CD8-positive, alpha-beta memory T cell (primary cell): Measurements from ENCODE around the gene CBR3. TPM values are rescaled to one million over a fixed set of nuclear protein-coding genes. Genes with fewer than 3 reads are reported as not detected.

Experiments used
- CTCF ChIA-PET: fragments of 350-600 bp; sonication (Branson Sonifier 250); formaldehyde crosslinking; loops from one replicate; lab custom pipeline; 2021; ENCODE audit warnings: antibody characterized with exemption; lab: Charles Lee
- POLR2A ChIA-PET: fragments of 350-600 bp; sonication (Branson Sonifier 250); formaldehyde crosslinking; loops from one replicate; lab custom pipeline; 2021; ENCODE audit warnings: antibody characterized with exemption; lab: Charles Lee
- DNase-seq, 5 donors: peaks; one replicate each; pipeline versions ENCODE4 v3.0.0 to v3.0.0-alpha.2; 2020 to 2022; ENCODE audit warnings: mixed read lengths in 1 of 5
- H3K27ac ChIP-seq: one replicate; pipeline ENCODE4 v1.7.0; 2013; ENCODE audit warnings: low read depth, mild to moderate bottlenecking, low read length, moderate library complexity
- H3K27me3 ChIP-seq: 2 replicates; pipeline ENCODE4 v1.7.0; 2013; ENCODE audit warnings: low read length, mild to moderate bottlenecking; ENCODE audit not compliant: insufficient read depth, poor library complexity, severe bottlenecking
- H3K36me3 ChIP-seq: 2 replicates; pipeline ENCODE4 v1.7.0; 2013; ENCODE audit warnings: mild to moderate bottlenecking, low read length, moderate library complexity; ENCODE audit not compliant: insufficient read depth
- H3K4me1 ChIP-seq: 2 replicates; pipeline ENCODE4 v1.7.0; 2013; ENCODE audit warnings: mild to moderate bottlenecking, low read length, moderate library complexity; ENCODE audit not compliant: insufficient read depth
- H3K4me3 ChIP-seq: 2 replicates; pipeline ENCODE4 v1.7.0; 2013; ENCODE audit warnings: mild to moderate bottlenecking, low read length
- H3K9me3 ChIP-seq: 2 replicates; pipeline ENCODE4 v1.7.0; 2013; ENCODE audit warnings: mild to moderate bottlenecking, low read length
- H3K27ac Mint-ChIP-seq, 8 donors: one replicate each; pipeline ENCODE4 v1.8.0; 2020 to 2021; ENCODE audit warnings: mixed read lengths in 8 of 8, mild to moderate bottlenecking in 6 of 8, inconsistent platforms in 3 of 8, moderate library complexity in 3 of 8
- H3K27me3 Mint-ChIP-seq, 2 donors: one replicate each; pipeline ENCODE4 v1.8.0; 2020 to 2021; ENCODE audit warnings: mixed read lengths in 2 of 2, mild to moderate bottlenecking in 1 of 2, moderate library complexity in 1 of 2
- H3K36me3 Mint-ChIP-seq, 3 donors: one replicate each; pipeline ENCODE4 v1.8.0; 2020 to 2021; ENCODE audit warnings: mixed read lengths in 3 of 3, inconsistent platforms in 1 of 3, mild to moderate bottlenecking in 1 of 3
- H3K4me1 Mint-ChIP-seq, 3 donors: one replicate each; pipeline ENCODE4 v1.8.0; 2020 to 2021; ENCODE audit warnings: mixed read lengths in 3 of 3, inconsistent platforms in 1 of 3, mild to moderate bottlenecking in 1 of 3
- H3K4me3 Mint-ChIP-seq, 7 donors: one replicate each; pipeline ENCODE4 v1.8.0; 2020 to 2021; ENCODE audit warnings: mixed read lengths in 7 of 7, mild to moderate bottlenecking in 6 of 7, moderate library complexity in 4 of 7, inconsistent platforms in 2 of 7
- H3K9me3 Mint-ChIP-seq, 5 donors: one replicate each; pipeline ENCODE4 v1.8.0; 2020 to 2022; ENCODE audit warnings: mixed read lengths in 5 of 5, mild to moderate bottlenecking in 3 of 5, moderate library complexity in 2 of 5, inconsistent platforms in 1 of 5
- polyA plus RNA-seq: library from polyadenylated mRNA; unstranded; fragments of 300-500 nt; fragmentation: Illumina TruSeq; gene quantifications from one replicate; pipeline ENCODE4 v1.2.3, GENCODE V29; 2021
- total RNA-seq, 2 experiments: library from RNA; stranded (reverse); gene quantifications; one replicate each; pipeline ENCODE4 v1.2.3, GENCODE V29; 2021

CBR3 gene
- total RNA-seq (1 to 10 TPM; 7.6 to 7.9 TPM), polyA plus RNA-seq (2.3 TPM)

GRCh38 chr21:36134803-36135390 lies at the start of gene CBR3:
Gene CBR3 (plus strand): TSS chr21:36135079. CDS start chr21:36135193, 114 bp downstream.
- Histone ChIP-seq H3K4me3 (peak within 1 kb of the TSS; percentile 85), H3K36me3 (no peaks in the 10 kb centered on the region), H3K27me3 (peaks cover 3% of the 10 kb centered on the region), H3K9me3 (no peaks in the 10 kb centered on the region), H3K4me1 (peaks cover 13% of the 10 kb centered on the region), H3K27ac (peak within 1 kb of the TSS; percentile 12)
- Mint-ChIP-seq H3K9me3 (no peaks in the 10 kb centered on the region), H3K4me1 (peaks cover 19 to 24% (median 22%) of the 10 kb centered on the region in 3 donors), H3K4me3 (peak within 1 kb of the TSS; percentile 86 to 96 (median 92)), H3K27ac (peak within 1 kb of the TSS; percentile 47 to 95 (median 75)), H3K36me3 (peaks cover 0 to 11% (median 2%) of the 10 kb centered on the region in 3 donors), H3K27me3 (no peaks in the 10 kb centered on the region)
- POLR2A ChIA-PET: no interaction called here
- peak in 4 of 5 donors; percentile 13 to 58 (median 37) for DNase-seq
- CTCF ChIA-PET: no interaction called here

- POLR2A ChIA-PET: no interaction called here
- H3K27ac Mint-ChIP-seq: no peak overlapping the region
Observed at GRCh38 chr21:36087362-36088138, 47.3 kb upstream of the CBR3 start.

GRCh38 chr21:36089946-36090345 lies 44.9 kb upstream of the CBR3 start:
- DNase-seq: no peak
- Mint-ChIP-seq H3K27me3 (peaks cover 11 to 14% of the 10 kb centered on the region in 2 donors), H3K27ac (no peak overlapping the region), H3K4me3 (no peak overlapping the region), H3K36me3 (peaks cover 3 to 9% (median 7%) of the 10 kb centered on the region in 3 donors), H3K4me1 (peaks cover 1 to 9% (median 8%) of the 10 kb centered on the region in 3 donors), H3K9me3 (peaks cover 7 to 18% (median 16%) of the 10 kb centered on the region in 5 donors)
- Histone ChIP-seq H3K36me3 (no peaks in the 10 kb centered on the region), H3K4me1 (no peaks in the 10 kb centered on the region), H3K27me3 (no peaks in the 10 kb centered on the region), H3K27ac (no peak overlapping the region), H3K4me3 (no peak overlapping the region), H3K9me3 (peaks cover 16% of the 10 kb centered on the region)
- ChIA-PET POLR2A (no interaction called here), CTCF (no interaction called here)

More at GRCh38 chr21:36087362-36088138, 47.3 kb upstream of the CBR3 start:
- H3K9me3 Mint-ChIP-seq: peaks cover 0 to 4% (median 2%) of the 10 kb centered on the region in 5 donors
- H3K4me1 Mint-ChIP-seq: peaks cover 1 to 9% (median 8%) of the 10 kb centered on the region in 3 donors
- peaks cover under 1% of the 10 kb centered on the region in 2 donors for H3K27me3 Mint-ChIP-seq
- no peak for DNase-seq
- Histone ChIP-seq H3K4me3 (no peak overlapping the region), H3K4me1 (no peaks in the 10 kb centered on the region), H3K27me3 (no peaks in the 10 kb centered on the region), H3K9me3 (no peaks in the 10 kb centered on the region), H3K27ac (no peak overlapping the region), H3K36me3 (no peaks in the 10 kb centered on the region)
- CTCF ChIA-PET: interaction anchor here (1.5 kb wide), 1 partner anchor 9 kb away, joined by 4 read pairs; no protein-coding TSS in a partner anchor
- no peak overlapping the region for H3K4me3 Mint-ChIP-seq
- H3K36me3 Mint-ChIP-seq: no peaks in the 10 kb centered on the region

- no peak overlapping the region for H3K27ac Mint-ChIP-seq
- no peaks in the 10 kb centered on the region for H3K36me3 ChIP-seq
- H3K9me3 ChIP-seq: peaks cover 16% of the 10 kb centered on the region
- peaks cover 3 to 9% (median 7%) of the 10 kb centered on the region in 3 donors for H3K36me3 Mint-ChIP-seq
- CTCF ChIA-PET: no interaction called here
- no peaks in the 10 kb centered on the region for H3K27me3 ChIP-seq
- POLR2A ChIA-PET: no interaction called here
- H3K4me1 Mint-ChIP-seq: no peaks in the 10 kb centered on the region
- H3K4me1 ChIP-seq: no peaks in the 10 kb centered on the region
- no peak for DNase-seq
- no peak overlapping the region for H3K4me3 ChIP-seq
- H3K27me3 Mint-ChIP-seq: peaks cover 18 to 19% of the 10 kb centered on the region in 2 donors
- H3K27ac ChIP-seq: no peak overlapping the region
- peaks cover 7 to 19% (median 18%) of the 10 kb centered on the region in 5 donors for H3K9me3 Mint-ChIP-seq
- no peak overlapping the region for H3K4me3 Mint-ChIP-seq
Observed at GRCh38 chr21:36092681-36093080, 42.2 kb upstream of the CBR3 start.

GRCh38 chr21:36093512-36093911 lies 41.4 kb upstream of the CBR3 start:
- POLR2A ChIA-PET: no interaction called here
- Histone ChIP-seq H3K27ac (no peak overlapping the region), H3K4me1 (no peaks in the 10 kb centered on the region), H3K4me3 (no peak overlapping the region), H3K27me3 (no peaks in the 10 kb centered on the region), H3K36me3 (no peaks in the 10 kb centered on the region), H3K9me3 (peaks cover 16% of the 10 kb centered on the region)
- no peak for DNase-seq
- Mint-ChIP-seq H3K4me1 (no peaks in the 10 kb centered on the region), H3K27me3 (peaks cover 19 to 20% of the 10 kb centered on the region in 2 donors), H3K9me3 (peaks cover 7 to 19% (median 18%) of the 10 kb centered on the region in 5 donors), H3K4me3 (no peak overlapping the region), H3K36me3 (peaks cover 3 to 9% (median 7%) of the 10 kb centered on the region in 3 donors), H3K27ac (peak overlapping the region in 1 of 8 donors; percentile 54)
- CTCF ChIA-PET: no interaction called here

- ChIA-PET CTCF (interaction anchor here (0.7 to 1.7 kb wide), 2 partner anchors 9 to 16 kb away, joined by 3 to 4 read pairs; no protein-coding TSS in a partner anchor), POLR2A (interaction anchor here (0.6 kb wide), 1 partner anchor 44 kb away, joined by 7 read pairs; no protein-coding TSS in a partner anchor)
- no peaks in the 10 kb centered on the region for H3K4me1 Mint-ChIP-seq
- no peaks in the 10 kb centered on the region for H3K36me3 ChIP-seq
- H3K36me3 Mint-ChIP-seq: peaks cover 3 to 9% (median 7%) of the 10 kb centered on the region in 3 donors
- no peak overlapping the region for H3K27ac ChIP-seq
- DNase-seq: no peak
- H3K27me3 ChIP-seq: no peaks in the 10 kb centered on the region
- H3K27me3 Mint-ChIP-seq: peaks cover 20 to 26% of the 10 kb centered on the region in 2 donors
- H3K9me3 Mint-ChIP-seq: peaks cover 7 to 19% (median 16%) of the 10 kb centered on the region in 5 donors
- no peak overlapping the region for H3K4me3 Mint-ChIP-seq
- peaks cover 16% of the 10 kb centered on the region for H3K9me3 ChIP-seq
- H3K4me1 ChIP-seq: no peaks in the 10 kb centered on the region
- no peak overlapping the region for H3K4me3 ChIP-seq
- H3K27ac Mint-ChIP-seq: no peak overlapping the region
Observed at GRCh38 chr21:36096398-36097290, 38.2 kb upstream of the CBR3 start.

GRCh38 chr21:36097427-36098181 lies 37.3 kb upstream of the CBR3 start:
- no peak overlapping the region for H3K4me3 Mint-ChIP-seq
- no peak overlapping the region for H3K27ac ChIP-seq
- H3K9me3 Mint-ChIP-seq: peaks cover 7 to 16% (median 16%) of the 10 kb centered on the region in 5 donors
- peaks cover 22 to 25% of the 10 kb centered on the region in 2 donors for H3K27me3 Mint-ChIP-seq
- H3K27me3 ChIP-seq: no peaks in the 10 kb centered on the region
- DNase-seq: no peak
- ChIA-PET CTCF (interaction anchor here (1.7 kb wide), 1 partner anchor 10 kb away, joined by 4 read pairs; no protein-coding TSS in a partner anchor), POLR2A (interaction anchor here (0.6 kb wide), 1 partner anchor 44 kb away, joined by 7 read pairs; no protein-coding TSS in a partner anchor)
- H3K4me1 ChIP-seq: no peaks in the 10 kb centered on the region
- H3K9me3 ChIP-seq: peaks cover 16% of the 10 kb centered on the region
- no peaks in the 10 kb centered on the region for H3K36me3 ChIP-seq
- no peak overlapping the region for H3K27ac Mint-ChIP-seq
- peaks cover 3 to 9% (median 7%) of the 10 kb centered on the region in 3 donors for H3K36me3 Mint-ChIP-seq
- no peaks in the 10 kb centered on the region for H3K4me1 Mint-ChIP-seq
- no peak overlapping the region for H3K4me3 ChIP-seq
